Hepatocyte (in vitro differentiated cells): ENCODE measurements around the gene PRSS53.

Experiments
- CTCF ChIP-seq: fragments of 200-600 bp; sonication (generic); IDR thresholded peaks from 2 replicates; pipeline ENCODE4 v1.5.1; 2016; ENCODE audit warnings: antibody characterized with exemption, mild to moderate bottlenecking; ENCODE audit not compliant: poor library complexity
- EZH2 ChIP-seq: fragments of 200-600 bp; sonication (generic); IDR thresholded peaks from 2 replicates; pipeline ENCODE4 v1.6.1; 2016; ENCODE audit warnings: antibody characterized with exemption, mild to moderate bottlenecking, borderline replicate concordance
- EZH2phosphoT487 ChIP-seq: fragments of 200-600 bp; sonication (generic); IDR thresholded peaks from one replicate; pipeline ENCODE4 v1.6.1; 2018; ENCODE audit warnings: antibody characterized with exemption, mild to moderate bottlenecking, low read depth, moderate library complexity; ENCODE audit not compliant: unreplicated experiment, severe bottlenecking

- no peak for TF ChIP-seq CTCF
- TF ChIP-seq EZH2phosphoT487 = no peak
- TF ChIP-seq EZH2 = no peak
Observed at GRCh38 chr16:31127182-31127581, 38.4 kb upstream of the PRSS53 start.
